Measurements from ENCODE around the gene HOXA9.

The HOXA9 gene

DNA sequence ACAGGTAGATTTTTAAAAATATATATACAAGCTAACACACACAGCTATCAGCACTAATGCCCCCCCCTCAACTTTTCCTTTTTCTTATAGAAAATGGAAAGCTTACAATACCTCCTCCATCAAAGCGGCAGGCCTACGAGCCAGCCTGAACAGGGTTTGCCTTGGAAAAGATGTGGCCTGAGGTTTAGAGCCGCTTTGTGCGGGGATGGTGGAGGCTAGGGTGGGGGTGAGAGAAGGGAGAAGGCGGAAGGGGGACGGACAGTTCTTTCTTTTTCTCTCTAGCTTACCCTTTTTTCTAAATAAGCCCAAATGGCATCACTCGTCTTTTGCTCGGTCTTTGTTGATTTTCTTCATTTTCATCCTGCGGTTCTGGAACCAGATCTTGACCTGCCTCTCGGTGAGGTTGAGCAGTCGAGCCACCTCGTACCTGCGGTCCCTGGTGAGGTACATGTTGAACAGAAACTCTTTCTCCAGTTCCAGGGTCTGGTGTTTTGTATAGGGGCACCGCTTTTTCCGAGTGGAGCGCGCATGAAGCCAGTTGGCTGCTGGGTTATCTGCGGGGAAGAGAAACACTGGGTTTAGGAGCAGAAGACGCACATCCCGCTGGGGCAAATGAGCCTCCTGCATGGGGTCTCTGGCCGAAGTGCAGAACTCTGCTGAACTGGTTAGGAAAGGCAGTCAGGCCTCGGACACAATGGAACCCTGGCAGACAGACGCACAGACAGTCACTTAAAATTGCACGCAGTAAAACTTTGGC lies 1.9 kb downstream of the HOXA9 start:
- no peak for DNase-seq

DNA sequence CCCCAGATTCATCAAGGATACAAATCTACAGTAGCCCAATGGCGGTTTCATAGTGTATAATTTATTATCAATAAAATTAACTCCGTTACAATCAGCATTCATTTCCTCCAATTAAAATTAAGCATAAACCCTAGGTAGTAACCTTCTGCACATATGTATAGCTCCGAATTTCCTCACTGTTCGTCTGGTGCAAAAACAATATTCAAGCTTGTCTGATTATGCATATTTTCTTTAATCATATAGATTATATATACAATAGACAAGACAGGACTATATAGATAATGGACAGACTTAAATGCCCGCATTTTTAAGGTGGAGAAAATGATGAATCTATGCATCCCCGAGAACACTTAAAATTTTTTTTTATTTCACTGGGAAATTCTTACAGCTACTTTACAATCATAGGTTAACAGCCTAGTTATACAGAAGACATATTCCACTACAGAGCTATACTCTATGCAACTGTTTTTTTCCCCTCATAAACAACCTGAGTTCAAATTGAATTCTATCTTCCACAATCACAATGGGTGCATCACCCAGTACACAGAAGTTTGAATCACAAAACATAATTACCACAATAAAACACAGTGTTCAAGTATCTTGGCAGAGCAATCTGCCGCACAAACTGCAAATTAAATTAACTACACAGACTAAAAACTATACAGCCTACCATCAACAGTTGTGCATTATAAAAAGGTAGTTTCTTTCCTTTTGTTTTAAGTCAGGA lies 2.6 kb downstream of the HOXA9 start:
- no peak for DNase-seq

DNA sequence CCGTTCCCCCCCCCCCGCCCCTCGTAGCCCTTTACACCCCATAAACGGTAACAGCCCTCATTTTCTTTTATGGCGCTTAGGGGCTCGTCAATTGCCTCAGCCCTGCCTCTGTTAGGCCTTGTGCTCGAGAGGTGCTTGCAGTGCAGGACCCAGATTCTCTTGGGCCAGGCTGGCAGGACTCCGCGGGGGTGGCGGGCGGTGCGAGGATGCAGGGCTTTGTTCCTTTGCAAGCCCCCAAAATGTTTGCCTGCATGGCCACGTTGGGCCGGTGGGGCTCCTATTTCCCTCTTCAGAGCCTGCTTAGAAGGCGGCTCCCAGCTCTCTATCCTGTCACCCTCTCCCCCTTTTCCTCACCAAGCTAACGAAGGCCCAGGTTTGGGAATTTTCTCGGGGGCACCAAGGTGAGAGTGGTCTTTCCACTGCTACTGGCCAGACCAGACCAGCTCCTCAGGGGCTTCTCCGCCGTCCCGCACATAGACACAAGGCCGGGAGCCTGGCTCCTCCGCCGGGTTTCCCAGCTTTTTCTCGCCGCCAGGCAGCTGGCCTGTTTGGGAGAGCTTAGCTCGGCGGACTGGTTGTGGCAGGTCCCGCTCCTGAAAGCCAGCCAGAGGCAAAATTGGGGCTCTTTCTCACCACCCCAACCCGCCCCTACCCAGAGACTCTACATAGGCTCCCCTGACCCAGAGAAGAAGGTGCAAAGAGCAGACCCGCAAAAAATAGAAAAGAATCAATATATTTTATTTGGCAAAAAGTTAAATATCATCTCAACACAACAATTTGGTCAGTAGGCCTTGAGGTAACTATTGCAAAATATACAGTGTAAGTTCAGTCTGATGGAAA lies 3.4 kb downstream of the HOXA9 start:
- DNase-seq = no peak

DNA sequence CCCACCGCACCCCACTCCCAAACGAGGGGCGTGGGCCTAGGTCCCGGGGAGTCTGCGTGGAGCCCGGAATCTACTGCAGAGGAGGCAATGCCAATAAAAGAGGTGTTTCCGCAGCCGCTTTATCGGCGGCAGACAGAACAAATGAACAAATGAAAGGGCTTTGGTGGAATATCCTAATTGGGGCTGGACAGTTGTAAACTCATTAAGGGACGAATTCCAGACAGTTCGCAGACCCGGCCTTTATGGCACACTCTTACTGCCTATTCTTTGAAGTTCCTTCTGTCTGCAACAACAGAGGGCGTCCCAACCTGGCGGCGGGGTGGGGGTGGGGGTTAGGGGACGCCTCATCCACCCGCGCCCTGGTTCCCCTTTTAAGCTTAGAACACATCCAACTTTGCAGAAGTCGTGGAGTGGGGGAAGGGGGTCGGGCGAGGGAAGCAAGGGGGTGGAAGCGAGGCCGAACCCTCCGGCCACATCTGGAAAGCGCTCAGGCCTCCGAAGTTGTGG lies 4.1 kb downstream of the HOXA9 start:
- no peak for DNase-seq

DNA sequence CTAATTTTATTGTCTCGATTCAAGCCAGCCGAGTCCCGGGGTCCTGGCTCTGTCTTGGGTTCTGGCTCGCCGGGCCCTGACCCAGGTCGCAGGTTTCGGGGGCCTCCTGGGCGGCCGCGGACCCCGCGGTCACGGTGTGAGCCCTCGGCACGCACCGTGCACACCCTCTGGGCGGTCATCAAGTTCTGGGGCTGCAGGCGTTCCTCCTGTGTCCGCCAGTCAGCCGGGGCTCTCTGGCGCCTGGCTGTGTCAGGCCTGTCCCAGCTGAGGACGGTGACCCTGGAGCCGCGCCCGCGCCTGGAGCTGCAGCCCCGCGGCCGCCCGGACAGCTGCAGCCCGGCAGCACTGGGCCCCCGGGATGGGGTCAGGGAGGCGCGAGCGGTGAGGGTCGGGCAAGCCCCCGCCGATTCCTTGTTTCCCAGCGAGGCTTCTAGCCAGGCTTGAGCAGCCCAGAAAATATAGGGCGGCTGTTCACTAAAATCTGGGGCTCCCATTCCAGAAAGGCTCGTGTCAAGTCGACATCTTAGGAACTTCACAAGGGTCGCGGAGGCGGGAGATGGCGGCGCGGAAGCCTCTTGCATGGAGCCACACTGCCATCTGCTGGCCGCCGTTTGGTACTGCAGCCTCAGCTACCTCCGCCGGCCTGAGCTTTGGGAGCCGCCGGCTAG lies 4.7 kb downstream of the HOXA9 start:
- DNase-seq = peak; percentile 66 to 68

DNA sequence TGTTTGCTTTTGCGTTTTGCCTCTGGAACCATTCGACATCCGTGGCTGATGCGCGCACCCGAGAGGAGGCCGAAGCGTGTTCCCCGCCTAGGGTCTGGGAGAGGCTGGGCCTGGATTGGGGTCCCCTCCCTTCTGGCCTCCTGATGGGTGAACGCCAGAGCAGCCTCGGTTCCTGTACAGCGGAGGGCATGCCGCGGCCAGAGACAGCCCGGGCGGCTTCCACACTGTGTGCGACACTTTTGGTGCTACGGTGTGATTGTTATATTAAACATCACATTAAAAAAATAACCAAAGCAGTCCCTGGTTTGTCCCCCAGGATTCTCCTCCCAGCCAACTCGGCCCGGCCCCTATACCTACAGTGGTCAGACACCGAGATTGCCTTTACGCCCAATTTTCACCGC lies 5.2 kb downstream of the HOXA9 start:
- no peak for DNase-seq

DNA sequence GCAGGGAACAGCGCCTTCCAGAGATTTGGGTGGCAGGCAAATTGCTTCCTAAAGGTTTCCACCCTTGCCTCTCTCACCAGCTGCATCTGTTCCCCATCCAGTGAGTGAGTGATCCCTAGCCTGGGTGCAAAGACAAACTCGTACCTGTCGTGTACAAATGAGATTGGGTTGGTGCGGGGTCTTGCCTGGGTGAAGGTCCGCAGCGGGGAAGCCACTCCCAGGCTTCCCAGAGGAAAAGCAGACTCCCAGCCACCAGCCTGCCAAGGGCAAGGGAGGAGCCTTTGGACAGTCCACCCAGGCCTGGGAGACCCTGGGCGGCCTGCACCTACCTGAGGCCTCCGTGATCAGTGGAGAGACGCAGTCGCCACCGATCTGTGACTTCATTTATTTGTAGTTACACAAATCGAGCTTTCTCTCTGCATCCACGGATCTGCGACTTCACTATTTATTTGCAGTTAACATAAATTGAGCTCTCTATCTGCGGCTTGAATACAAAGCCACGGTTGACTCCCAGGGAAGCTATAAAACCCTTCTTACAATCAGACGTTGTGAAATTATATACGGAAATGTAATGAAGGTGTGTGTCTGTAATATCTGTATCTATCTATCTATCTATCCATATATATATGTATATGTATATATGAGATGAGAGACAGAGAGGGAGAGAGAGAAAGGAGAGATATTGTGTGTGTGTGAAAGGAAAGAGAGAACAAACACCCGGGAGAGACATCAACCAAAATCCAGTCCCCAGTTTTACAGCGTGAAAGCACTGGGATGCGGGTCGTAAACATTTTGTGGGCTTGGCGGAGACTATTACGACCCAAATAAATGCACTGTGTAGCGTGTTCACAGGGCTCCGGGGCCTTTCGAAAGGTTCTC lies 5.8 kb downstream of the HOXA9 start:
- DNase-seq = no peak

GRCh38 chr7:27158436-27159265 lies 6.7 kb downstream of the HOXA9 start:
- no peak for DNase-seq

DNA sequence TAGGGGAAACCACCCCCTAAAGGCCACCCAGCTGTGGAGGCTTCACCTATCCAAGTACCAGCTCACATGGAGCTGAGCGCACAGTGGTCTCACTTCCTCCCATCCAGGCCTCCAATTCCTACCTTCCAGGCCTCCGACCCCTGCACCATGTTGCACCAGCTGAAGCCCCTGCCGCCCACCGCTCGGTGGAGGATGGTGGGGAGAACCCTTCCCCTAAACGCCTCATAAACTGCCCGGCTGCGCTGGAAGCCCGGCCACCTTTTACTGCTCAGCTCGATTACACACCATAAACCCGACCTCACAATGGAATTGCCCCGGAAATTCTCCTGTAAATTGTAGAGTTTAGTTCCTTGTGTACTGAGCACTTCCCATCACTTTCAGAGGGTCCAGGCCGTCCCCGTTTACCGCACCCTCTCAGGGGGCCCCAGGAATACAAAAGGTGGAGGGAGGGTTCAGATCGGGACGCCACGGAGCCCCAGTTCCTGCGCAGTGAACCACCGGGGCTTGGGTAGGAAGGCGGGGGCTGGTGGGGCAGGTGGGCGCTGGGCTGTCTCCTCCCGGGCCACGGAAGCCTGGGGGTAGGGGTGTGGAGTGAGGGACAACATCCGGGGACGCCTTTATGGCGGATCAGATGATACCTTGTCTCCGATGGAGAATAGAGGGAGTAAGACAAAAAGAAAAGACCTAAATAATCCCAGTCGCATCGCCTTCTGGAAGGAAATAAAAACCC lies 7.5 kb downstream of the HOXA9 start:
- no peak for DNase-seq

GRCh38 chr7:27156916-27157701 lies 8.2 kb downstream of the HOXA9 start:
- DNase-seq = no peak

DNA sequence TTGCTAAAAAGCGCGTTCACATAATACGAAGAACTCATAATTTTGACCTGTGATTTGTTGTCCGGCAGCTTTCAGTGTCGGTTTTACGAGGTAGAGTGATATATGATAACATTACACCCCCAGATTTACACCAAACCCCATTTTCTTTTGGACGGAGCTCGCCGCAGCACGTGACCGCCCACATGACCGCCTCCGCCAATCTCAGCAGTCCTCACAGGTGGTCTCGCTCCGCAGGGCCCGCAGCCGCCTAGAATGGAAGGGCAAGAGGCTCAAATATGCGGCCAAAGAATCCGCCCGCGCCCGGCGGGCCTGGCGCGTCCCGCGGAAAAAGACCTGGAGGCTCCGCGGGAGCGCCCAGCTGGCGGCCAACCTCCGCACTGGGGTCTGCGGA lies 8.8 kb downstream of the HOXA9 start, which contains the start of gene HOXA7:
HOXA7 (minus strand) TSS at position 168 of the 391 bp plus-strand sequence; CDS start at position 38, 130 bp downstream.
- DNase-seq = peak in 1 of 2 experiments; percentile 39

DNA sequence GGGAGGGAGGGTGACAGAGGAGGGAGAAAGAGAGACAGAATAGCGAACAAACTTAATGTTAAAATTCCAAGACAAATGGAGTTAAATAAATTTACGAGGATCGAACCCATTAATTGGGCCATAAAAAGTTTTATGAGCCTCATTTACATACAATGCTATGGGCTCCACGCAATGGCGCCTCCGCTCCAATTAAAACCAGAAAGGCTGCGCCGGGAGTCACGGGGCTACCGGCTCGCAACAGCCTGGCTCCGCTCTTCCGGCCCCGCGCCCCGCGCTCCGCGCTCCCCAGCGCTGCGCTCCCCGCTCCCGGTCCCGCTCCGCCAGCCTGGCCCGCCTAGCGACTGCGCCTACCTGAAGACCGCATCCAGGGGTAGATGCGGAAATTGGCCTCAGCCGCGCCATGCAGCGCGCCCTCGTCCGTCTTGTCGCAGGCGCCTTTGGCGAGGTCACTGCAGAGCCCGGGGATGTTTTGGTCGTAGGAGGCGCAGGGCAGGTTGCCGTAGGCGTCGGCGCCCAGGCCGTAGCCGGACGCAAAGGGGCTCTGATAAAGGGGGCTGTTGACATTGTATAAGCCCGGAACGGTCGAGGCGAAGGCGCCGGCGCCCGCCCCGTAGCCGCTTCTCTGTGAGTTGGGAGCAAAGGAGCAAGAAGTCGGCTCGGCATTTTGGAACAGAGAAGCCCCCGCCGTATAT lies 9.4 kb downstream of the HOXA9 start:
- no peak for DNase-seq

- no peak for DNase-seq
Measured at GRCh38 chr7:27154901-27155815, 10.2 kb downstream of the HOXA9 start.

- no peak for DNase-seq
Measured at GRCh38 chr7:27154369-27154768, 11.0 kb downstream of the HOXA9 start.

- DNase-seq = no peak
Measured at GRCh38 chr7:27153526-27153925, 11.8 kb downstream of the HOXA9 start.

- DNase-seq = no peak
Measured at GRCh38 chr7:27152816-27153442, 12.4 kb downstream of the HOXA9 start.

Data from SW 1271 (cell line).